Measurements from ENCODE around the gene SF3A1. TPM values are rescaled to one million over a fixed set of nuclear protein-coding genes. Genes with fewer than 3 reads are reported as not detected.

The SF3A1 gene, protein sequence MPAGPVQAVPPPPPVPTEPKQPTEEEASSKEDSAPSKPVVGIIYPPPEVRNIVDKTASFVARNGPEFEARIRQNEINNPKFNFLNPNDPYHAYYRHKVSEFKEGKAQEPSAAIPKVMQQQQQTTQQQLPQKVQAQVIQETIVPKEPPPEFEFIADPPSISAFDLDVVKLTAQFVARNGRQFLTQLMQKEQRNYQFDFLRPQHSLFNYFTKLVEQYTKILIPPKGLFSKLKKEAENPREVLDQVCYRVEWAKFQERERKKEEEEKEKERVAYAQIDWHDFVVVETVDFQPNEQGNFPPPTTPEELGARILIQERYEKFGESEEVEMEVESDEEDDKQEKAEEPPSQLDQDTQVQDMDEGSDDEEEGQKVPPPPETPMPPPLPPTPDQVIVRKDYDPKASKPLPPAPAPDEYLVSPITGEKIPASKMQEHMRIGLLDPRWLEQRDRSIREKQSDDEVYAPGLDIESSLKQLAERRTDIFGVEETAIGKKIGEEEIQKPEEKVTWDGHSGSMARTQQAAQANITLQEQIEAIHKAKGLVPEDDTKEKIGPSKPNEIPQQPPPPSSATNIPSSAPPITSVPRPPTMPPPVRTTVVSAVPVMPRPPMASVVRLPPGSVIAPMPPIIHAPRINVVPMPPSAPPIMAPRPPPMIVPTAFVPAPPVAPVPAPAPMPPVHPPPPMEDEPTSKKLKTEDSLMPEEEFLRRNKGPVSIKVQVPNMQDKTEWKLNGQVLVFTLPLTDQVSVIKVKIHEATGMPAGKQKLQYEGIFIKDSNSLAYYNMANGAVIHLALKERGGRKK
- total RNA-seq (45.8 and 48.6 TPM in 2 replicates), polyA plus RNA-seq (82.5 and 84.6 TPM in 2 replicates)

DNA sequence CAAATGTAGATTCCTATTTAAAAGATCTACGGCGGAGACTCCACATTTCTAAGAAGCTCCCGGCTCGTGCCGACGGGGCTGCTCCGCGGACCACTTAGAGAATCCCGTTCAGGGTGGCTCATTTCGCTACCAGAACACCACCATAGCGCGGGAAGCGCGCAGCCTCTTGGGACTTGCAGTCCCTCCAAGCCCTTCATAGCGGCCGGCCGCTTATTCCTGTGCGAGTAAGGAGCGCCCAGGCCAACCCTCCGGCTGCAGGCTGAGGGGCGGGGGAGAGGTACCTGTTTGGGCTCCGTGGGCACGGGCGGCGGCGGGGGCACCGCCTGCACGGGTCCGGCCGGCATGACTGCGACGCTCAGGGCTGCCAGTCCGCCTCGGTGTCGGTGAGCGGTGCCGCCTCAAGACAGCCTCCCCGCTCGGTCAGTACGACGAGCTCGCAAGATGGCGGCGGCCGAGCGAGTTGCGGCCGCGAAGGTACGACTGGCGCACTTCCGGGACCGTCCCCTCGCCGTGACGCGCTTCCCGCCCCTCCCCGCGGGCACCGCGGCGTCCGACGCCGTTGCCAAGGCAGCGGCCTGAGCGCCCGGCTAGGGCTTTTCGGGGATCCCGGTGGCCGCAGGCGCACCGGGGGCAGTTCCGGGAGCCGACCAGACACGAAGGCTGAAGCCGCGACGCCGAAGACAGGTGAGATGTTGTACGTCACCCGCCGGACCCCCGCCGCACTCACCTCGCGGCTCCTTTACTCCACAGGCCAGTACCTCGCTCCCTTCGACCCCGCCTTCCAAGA, at the start of gene SF3A1, which contains the start of gene CCDC157:
SF3A1 (minus strand) TSS at position 446 of the 787 bp plus-strand sequence; CDS start at position 344, 102 bp downstream.
CCDC157 (plus strand) TSS at position 559 of the 787 bp plus-strand sequence. CDS start 8,994 bp downstream, outside the sequence.
- Histone ChIP-seq H3K27me3 (no peaks in the 10 kb centered on the region), H3K9me3 (ENCODE audit: low read depth) (no peaks in the 10 kb centered on the region), H3K4me2 (peak within 1 kb of the TSS; percentile 91), H3K9me2 (replicated peaks; ENCODE audit: insufficient read depth) (no peaks in the 10 kb centered on the region), H3K4me1 (ENCODE audit: insufficient read depth) (peaks cover 19% of the 10 kb centered on the region), H2AFZ (peak within 1 kb of the TSS; percentile 80), H4K20me1 (ENCODE audit: insufficient read depth, poor library complexity, severe bottlenecking) (peaks cover 36% of the 10 kb centered on the region), H3K36me3 (replicated peaks; ENCODE audit: insufficient read depth, low read depth) (no peaks in the 10 kb centered on the region), H3K4me3 (peak within 1 kb of the TSS; percentile 86), H3K27ac (peak within 1 kb of the TSS; percentile 99), H3K79me2 (peaks cover 42% of the 10 kb centered on the region)
- WGBS (ENCODE audit: low lambda C conversion rate, missing lambda C conversion rate): 2% methylated on average over 75 of the region's 91 CpGs
- TF ChIP-seq EZH2 (IDR thresholded peaks at IDR 0.05; ENCODE audit: borderline replicate concordance) (no peak), EZH2phosphoT487 (IDR thresholded peaks at IDR 0.05; ENCODE audit: low read depth, severe bottlenecking, unreplicated experiment) (no peak)
- TF ChIP-seq, protein P1, sequence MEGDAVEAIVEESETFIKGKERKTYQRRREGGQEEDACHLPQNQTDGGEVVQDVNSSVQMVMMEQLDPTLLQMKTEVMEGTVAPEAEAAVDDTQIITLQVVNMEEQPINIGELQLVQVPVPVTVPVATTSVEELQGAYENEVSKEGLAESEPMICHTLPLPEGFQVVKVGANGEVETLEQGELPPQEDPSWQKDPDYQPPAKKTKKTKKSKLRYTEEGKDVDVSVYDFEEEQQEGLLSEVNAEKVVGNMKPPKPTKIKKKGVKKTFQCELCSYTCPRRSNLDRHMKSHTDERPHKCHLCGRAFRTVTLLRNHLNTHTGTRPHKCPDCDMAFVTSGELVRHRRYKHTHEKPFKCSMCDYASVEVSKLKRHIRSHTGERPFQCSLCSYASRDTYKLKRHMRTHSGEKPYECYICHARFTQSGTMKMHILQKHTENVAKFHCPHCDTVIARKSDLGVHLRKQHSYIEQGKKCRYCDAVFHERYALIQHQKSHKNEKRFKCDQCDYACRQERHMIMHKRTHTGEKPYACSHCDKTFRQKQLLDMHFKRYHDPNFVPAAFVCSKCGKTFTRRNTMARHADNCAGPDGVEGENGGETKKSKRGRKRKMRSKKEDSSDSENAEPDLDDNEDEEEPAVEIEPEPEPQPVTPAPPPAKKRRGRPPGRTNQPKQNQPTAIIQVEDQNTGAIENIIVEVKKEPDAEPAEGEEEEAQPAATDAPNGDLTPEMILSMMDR (IDR thresholded peaks at IDR 0.05; ENCODE audit: poor library complexity): no peak
- peak; percentile 96 for DNase-seq (ENCODE audit: low spot score)

DNA sequence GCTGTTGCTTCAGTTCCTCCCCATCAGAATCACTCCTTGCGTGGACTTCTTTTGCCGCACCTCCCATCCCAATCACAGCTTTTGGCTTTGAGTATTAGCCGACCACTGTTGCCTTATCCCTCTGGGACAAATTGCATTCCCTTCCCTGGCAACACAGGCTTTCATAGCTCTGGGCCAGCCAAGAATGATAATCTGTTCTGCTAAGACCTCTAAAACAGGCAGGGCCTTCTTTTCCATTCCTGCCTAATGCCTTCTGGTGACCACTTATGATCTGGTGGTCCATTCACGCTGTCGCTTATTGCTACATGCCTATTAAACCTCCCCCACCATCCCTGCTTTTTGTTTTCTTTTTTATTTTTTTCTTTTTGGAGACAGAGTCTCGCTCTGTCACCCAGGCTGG, 49.7 kb upstream of the SF3A1 start:
- TF ChIP-seq, protein P1 (IDR thresholded peaks at IDR 0.05; ENCODE audit: poor library complexity): no peak
- no peak for TF ChIP-seq EZH2 (IDR thresholded peaks at IDR 0.05; ENCODE audit: borderline replicate concordance)
- no peak for TF ChIP-seq EZH2phosphoT487 (IDR thresholded peaks at IDR 0.05; ENCODE audit: low read depth, severe bottlenecking, unreplicated experiment)
- no peaks in the 10 kb centered on the region for H3K79me2 ChIP-seq
- no peaks in the 10 kb centered on the region for H3K4me1 ChIP-seq (ENCODE audit: insufficient read depth)

DNA sequence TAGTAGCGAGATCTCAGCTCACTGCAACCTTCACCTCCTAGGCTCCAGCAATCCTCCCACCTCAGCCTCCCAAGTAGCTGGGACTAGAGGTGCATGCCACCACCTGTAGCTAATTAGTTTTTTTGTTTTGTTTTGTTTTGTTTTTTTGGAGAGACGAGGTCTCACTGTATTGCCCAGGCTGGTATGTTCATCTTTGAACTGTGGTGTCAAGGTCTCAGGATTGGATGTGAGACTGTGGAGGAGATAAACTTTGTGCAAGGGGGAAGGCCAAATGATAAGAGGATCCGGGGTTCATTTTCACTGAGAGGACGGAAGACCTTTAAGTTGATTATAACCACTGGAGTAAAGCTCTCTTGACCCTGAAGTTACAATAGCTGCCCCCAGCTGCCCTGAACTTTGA, 49.0 kb upstream of the SF3A1 start:
- Histone ChIP-seq H3K27ac (no peak overlapping the region), H3K36me3 (replicated peaks; ENCODE audit: insufficient read depth, low read depth) (no peaks in the 10 kb centered on the region), H3K4me1 (ENCODE audit: insufficient read depth) (no peaks in the 10 kb centered on the region), H3K9me2 (replicated peaks; ENCODE audit: insufficient read depth) (no peaks in the 10 kb centered on the region), H3K9me3 (ENCODE audit: low read depth) (no peaks in the 10 kb centered on the region), H3K4me3 (no peak overlapping the region), H3K4me2 (no peak overlapping the region), H2AFZ (no peak overlapping the region), H3K79me2 (no peaks in the 10 kb centered on the region), H3K27me3 (no peaks in the 10 kb centered on the region), H4K20me1 (ENCODE audit: insufficient read depth, poor library complexity, severe bottlenecking) (no peaks in the 10 kb centered on the region)
- 73% methylated on average over 4 of the region's 4 CpGs for WGBS (ENCODE audit: low lambda C conversion rate, missing lambda C conversion rate)
- DNase-seq (ENCODE audit: low spot score): no peak
- TF ChIP-seq EZH2phosphoT487 (IDR thresholded peaks at IDR 0.05; ENCODE audit: low read depth, severe bottlenecking, unreplicated experiment): no peak
- TF ChIP-seq, protein P1 (IDR thresholded peaks at IDR 0.05; ENCODE audit: poor library complexity): no peak

More for the DNA sequence above, 49.7 kb upstream of the SF3A1 start:
- Histone ChIP-seq H3K27me3 (no peaks in the 10 kb centered on the region), H3K36me3 (replicated peaks; ENCODE audit: insufficient read depth, low read depth) (no peaks in the 10 kb centered on the region), H3K9me2 (replicated peaks; ENCODE audit: insufficient read depth) (no peaks in the 10 kb centered on the region), H3K4me2 (no peak overlapping the region), H3K9me3 (ENCODE audit: low read depth) (no peaks in the 10 kb centered on the region), H3K4me3 (no peak overlapping the region), H4K20me1 (ENCODE audit: insufficient read depth, poor library complexity, severe bottlenecking) (no peaks in the 10 kb centered on the region), H3K27ac (no peak overlapping the region), H2AFZ (no peak overlapping the region)
- DNase-seq (ENCODE audit: low spot score): no peak
- WGBS (ENCODE audit: low lambda C conversion rate, missing lambda C conversion rate): 97% methylated on average over 6 of the region's 6 CpGs

All from hepatocyte (in vitro differentiated cells).